ENCODE results near the gene KCNS3.

Gene KCNS3

GRCh38 chr2:17869128-17869527, 9.3 kb upstream of the KCNS3 start:
- DNase-seq (ENCODE audit: low spot score) = no peak
- in situ Hi-C loops (cut with MboI; ENCODE audit: low pct_unique_long_range_greater_than_20kb, low sequenced_read_pairs, unreplicated experiment) = loop anchor here (25.0 kb wide), 1 partner anchor 293 kb away; no protein-coding TSS in a partner anchor
- TF ChIP-seq CTCF (IDR thresholded peaks at IDR 0.05; ENCODE audit: extremely low read depth, insufficient read depth, missing control alignments) = no peak

DNA sequence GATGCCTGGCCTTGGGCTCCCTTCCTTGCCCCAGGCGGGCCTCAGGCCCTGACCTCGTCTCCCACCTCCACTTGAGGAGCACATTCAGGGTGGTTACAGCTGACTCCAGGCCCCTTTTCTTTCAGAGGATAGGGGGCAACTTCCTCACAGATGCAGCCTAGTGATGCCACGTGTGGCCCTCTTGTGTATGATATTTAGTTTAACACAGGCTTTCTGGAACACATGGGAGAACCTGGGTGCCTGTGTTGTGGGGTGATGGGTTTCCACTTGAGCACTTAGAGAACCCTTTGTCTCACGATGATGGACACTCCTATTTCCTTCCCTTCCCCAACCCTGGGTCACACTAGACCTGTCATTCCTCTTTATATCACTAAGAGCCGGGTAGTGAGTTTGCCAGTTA, 6.8 kb upstream of the KCNS3 start:
- DNase-seq (ENCODE audit: low spot score) = no peak
- no peak for TF ChIP-seq CTCF (IDR thresholded peaks at IDR 0.05; ENCODE audit: extremely low read depth, insufficient read depth, missing control alignments)
- in situ Hi-C loops (cut with MboI; ENCODE audit: low pct_unique_long_range_greater_than_20kb, low sequenced_read_pairs, unreplicated experiment) = loop anchor here (25.0 kb wide), 1 partner anchor 291 kb away; no protein-coding TSS in a partner anchor

DNA sequence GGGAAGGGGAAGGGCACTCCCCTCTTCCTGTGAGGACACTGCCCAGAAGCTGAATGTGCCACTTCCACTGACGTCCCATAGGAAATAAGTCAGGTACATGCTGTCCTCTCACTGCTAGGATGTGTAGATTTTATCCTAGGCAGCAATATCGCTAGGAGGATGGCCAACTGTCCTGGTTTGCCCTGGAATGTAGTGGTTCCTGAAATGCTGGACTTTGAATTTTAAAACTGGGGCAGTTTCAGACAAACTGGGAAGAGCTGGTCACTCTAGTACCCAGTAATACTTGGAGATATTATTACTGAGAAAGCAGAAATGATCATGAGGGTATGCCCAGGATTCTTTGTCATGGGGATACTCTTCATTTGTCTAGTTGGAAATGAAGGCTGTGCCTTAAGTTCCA, 5.4 kb upstream of the KCNS3 start:
- no peak for TF ChIP-seq CTCF (IDR thresholded peaks at IDR 0.05; ENCODE audit: extremely low read depth, insufficient read depth, missing control alignments)
- DNase-seq (ENCODE audit: low spot score) = no peak
- in situ Hi-C loops (cut with MboI; ENCODE audit: low pct_unique_long_range_greater_than_20kb, low sequenced_read_pairs, unreplicated experiment) = loop anchor here (25.0 kb wide), 1 partner anchor 289 kb away; no protein-coding TSS in a partner anchor

- DNase-seq (ENCODE audit: low spot score) = no peak
- in situ Hi-C loops (cut with MboI; ENCODE audit: low pct_unique_long_range_greater_than_20kb, low sequenced_read_pairs, unreplicated experiment) = no loop called here
- no peak for TF ChIP-seq CTCF (IDR thresholded peaks at IDR 0.05; ENCODE audit: extremely low read depth, insufficient read depth, missing control alignments)
These were observed 1.9 kb upstream of the KCNS3 start for GRCh38 chr2:17876590-17876989.

GRCh38 chr2:17877811-17878280, 621 bp upstream of the KCNS3 start:
- TF ChIP-seq CTCF (IDR thresholded peaks at IDR 0.05; ENCODE audit: extremely low read depth, insufficient read depth, missing control alignments) = no peak
- in situ Hi-C loops (cut with MboI; ENCODE audit: low pct_unique_long_range_greater_than_20kb, low sequenced_read_pairs, unreplicated experiment) = no loop called here
- DNase-seq (ENCODE audit: low spot score) = peak; percentile 48

GRCh38 chr2:17879137-17879912, 858 bp downstream of the KCNS3 start:
- in situ Hi-C loops (cut with MboI; ENCODE audit: low pct_unique_long_range_greater_than_20kb, low sequenced_read_pairs, unreplicated experiment) = no loop called here
- peak; percentile 1 for TF ChIP-seq CTCF (IDR thresholded peaks at IDR 0.05; ENCODE audit: extremely low read depth, insufficient read depth, missing control alignments)
- DNase-seq (ENCODE audit: low spot score) = peak; percentile 46
